Gastroesophageal sphincter (tissue), 3 donors: ENCODE measurements around the gene DHX57.

Experiments used
- CTCF ChIP-seq, 4 experiments: fragments of 200-600 bp in 2 of 4; fragments of 450-650 bp in 2 of 4; sonication (generic) in 1 of 4; IDR thresholded peaks; one replicate each; pipeline ENCODE4 v1.5.1; 2017 to 2019; ENCODE audit warnings: antibody characterized with exemption in 4 of 4, mild to moderate bottlenecking in 2 of 4, moderate library complexity in 2 of 4
- POLR2A ChIP-seq, 2 donors: fragments of 450-650 bp; IDR thresholded peaks; one replicate each; pipeline ENCODE4 v1.6.1; 2017; ENCODE audit warnings: antibody characterized with exemption in 2 of 2, mild to moderate bottlenecking in 2 of 2, moderate library complexity in 1 of 2

GRCh38 chr2:38783586-38783985, 92.1 kb downstream of the DHX57 start:
- TF ChIP-seq CTCF (IDR thresholded peaks at IDR 0.05) (no peak), POLR2A (IDR thresholded peaks at IDR 0.05) (no peak)
